ENCODE results near the gene MEI1. TPM values are rescaled to one million over a fixed set of nuclear protein-coding genes. Genes with fewer than 3 reads are reported as not detected.

MEI1 gene
- total RNA-seq, 2 experiments from 2014 or later: 2.3 to 14.6 TPM

GRCh38 chr22:41836551-41836950, 137.2 kb downstream of the MEI1 start:
- peaks cover 66% of the 10 kb centered on the region for H3K4me1 ChIP-seq (ENCODE audit: insufficient read depth, low read length, poor library complexity, severe bottlenecking)
- BruUV-seq (replicated peaks): no TSS peak
- H2AFZ ChIP-seq (ENCODE audit: low read length): no peak overlapping the region
- H3K9me2 ChIP-seq (ENCODE audit: insufficient read depth, low read length): no peaks in the 10 kb centered on the region
- peaks cover 90% of the 10 kb centered on the region for H3K79me2 ChIP-seq (ENCODE audit: insufficient read depth, low read depth, low read length)
- peaks cover 28% of the 10 kb centered on the region for H4K20me1 ChIP-seq (ENCODE audit: insufficient read depth, low read length)
- H3K4me2 ChIP-seq (ENCODE audit: low read length): peak overlapping the region; percentile 16; the same call in 1 of the 2 replicates
- no peak overlapping the region for H3K27ac ChIP-seq (ENCODE audit: low read depth, low read length, poor library complexity, severe bottlenecking)
- peaks cover 77% of the 10 kb centered on the region for H3K36me3 ChIP-seq (ENCODE audit: insufficient read depth, low read length)
- CTCF ChIA-PET (ENCODE audit: unreplicated experiment): no interaction called here
- POLR2A ChIA-PET: interaction anchor here (0.6 to 2.8 kb wide), 4 partner anchors 8 to 247 kb away, joined by 3 to 16 read pairs (median 5); partner anchors contain the start of gene PMM1
- intact Hi-C loops (cut with micrococcal nuclease; ENCODE audit: unreplicated experiment): no loop called here
- H3K4me3 ChIP-seq (ENCODE audit: low read depth, low read length, poor library complexity, severe bottlenecking): no peak overlapping the region
- no peaks in the 10 kb centered on the region; the same call in 1 of the 2 replicates for H3K9me3 ChIP-seq (ENCODE audit: low read length)
- no peak for DNase-seq (ENCODE audit: low spot score)
- no peak for TF ChIP-seq EZH2phosphoT487 (IDR thresholded peaks at IDR 0.05; ENCODE audit: borderline replicate concordance, low read depth, low read length)
- no peak for TF ChIP-seq CTCF (conservative IDR thresholded peaks at IDR 0.05; ENCODE audit: low read length)

GRCh38 chr22:41838842-41839618, 139.7 kb downstream of the MEI1 start:
- Histone ChIP-seq H3K4me1 (ENCODE audit: insufficient read depth, low read length, poor library complexity, severe bottlenecking) (peaks cover 80% of the 10 kb centered on the region), H3K4me2 (ENCODE audit: low read length) (peak overlapping the region; percentile 32; the same call in 1 of the 2 replicates), H3K79me2 (ENCODE audit: insufficient read depth, low read depth, low read length) (peaks cover 96% of the 10 kb centered on the region), H3K9me3 (ENCODE audit: low read length) (no peaks in the 10 kb centered on the region), H2AFZ (ENCODE audit: low read length) (no peak overlapping the region), H3K27ac (ENCODE audit: low read depth, low read length, poor library complexity, severe bottlenecking) (peak overlapping the region; percentile 6), H3K9me2 (ENCODE audit: insufficient read depth, low read length) (no peaks in the 10 kb centered on the region), H3K4me3 (ENCODE audit: low read depth, low read length, poor library complexity, severe bottlenecking) (no peak overlapping the region), H4K20me1 (ENCODE audit: insufficient read depth, low read length) (peaks cover 35% of the 10 kb centered on the region), H3K36me3 (ENCODE audit: insufficient read depth, low read length) (peaks cover 90% of the 10 kb centered on the region)
- intact Hi-C loops (cut with micrococcal nuclease; ENCODE audit: unreplicated experiment): no loop called here
- ChIA-PET CTCF (ENCODE audit: unreplicated experiment) (interaction anchor here (1.0 kb wide), 1 partner anchor 24 kb away, joined by 3 read pairs; no protein-coding TSS in a partner anchor), POLR2A (interaction anchor here (0.6 to 1.8 kb wide), 6 partner anchors 8 to 178 kb away, joined by 3 to 6 read pairs (median 4); partner anchors contain the start of gene CENPM)
- no TSS peak for BruUV-seq (replicated peaks)
- TF ChIP-seq CTCF (conservative IDR thresholded peaks at IDR 0.05; ENCODE audit: low read length) (no peak), EZH2phosphoT487 (IDR thresholded peaks at IDR 0.05; ENCODE audit: borderline replicate concordance, low read depth, low read length) (no peak)
- DNase-seq (ENCODE audit: low spot score): no peak

All from OCI-LY7 (cell line).